Measurements from ENCODE around the gene FAM3A. TPM values are rescaled to one million over a fixed set of nuclear protein-coding genes. Genes with fewer than 3 reads are reported as not detected.

Gene FAM3A
- total RNA-seq, 1 experiment from 2014 or later = 25.0 TPM

GRCh38 chrX:154459832-154460231 is 56.2 kb downstream of the FAM3A start:
- TF ChIP-seq TEAD4 (CRISPR knock-in tag; IDR thresholded peaks at IDR 0.05) = no peak
- TF ChIP-seq ZNF263 (CRISPR knock-in tag; IDR thresholded peaks at IDR 0.05; ENCODE audit: low read depth) = no peak
- TF ChIP-seq TP53 (CRISPR knock-in tag; IDR thresholded peaks at IDR 0.05) = no peak
- TF ChIP-seq ZNF281 (CRISPR knock-in tag; IDR thresholded peaks at IDR 0.05) = no peak
- no peak for TF ChIP-seq ZNF396 (CRISPR knock-in tag; IDR thresholded peaks at IDR 0.05; ENCODE audit: borderline replicate concordance)
- TF ChIP-seq ATF6 (CRISPR knock-in tag; IDR thresholded peaks at IDR 0.05) = no peak
- TF ChIP-seq ZNF671 (CRISPR knock-in tag; IDR thresholded peaks at IDR 0.05) = no peak
- TF ChIP-seq E2F1 (CRISPR knock-in tag; IDR thresholded peaks at IDR 0.05) = no peak
- TF ChIP-seq NR3C1 (CRISPR knock-in tag; conservative IDR thresholded peaks at IDR 0.05; ENCODE audit: low read depth) = no peak
- no peak for TF ChIP-seq NFATC4 (CRISPR knock-in tag; IDR thresholded peaks at IDR 0.05)
- no peak for TF ChIP-seq FOXP4 (CRISPR knock-in tag; IDR thresholded peaks at IDR 0.05)
- no peak for TF ChIP-seq IRF2 (CRISPR knock-in tag; IDR thresholded peaks at IDR 0.05; ENCODE audit: borderline replicate concordance, low read depth)
- no peak for TF ChIP-seq ZMAT4 (CRISPR knock-in tag; IDR thresholded peaks at IDR 0.05)
- TF ChIP-seq KAT7 (CRISPR knock-in tag; IDR thresholded peaks at IDR 0.05; ENCODE audit: borderline replicate concordance) = no peak
- TF ChIP-seq EMX1 (CRISPR knock-in tag; IDR thresholded peaks at IDR 0.05) = no peak
- no peak for TF ChIP-seq USF1 (CRISPR knock-in tag; IDR thresholded peaks at IDR 0.05)
- TF ChIP-seq TEAD1 (CRISPR knock-in tag; IDR thresholded peaks at IDR 0.05) = no peak
- TF ChIP-seq ZNF416 (CRISPR knock-in tag; IDR thresholded peaks at IDR 0.05) = no peak
- no peak for DNase-seq (ENCODE audit: low spot score)
- Mint-ChIP-seq H3K27me3 (ENCODE audit: low read depth) (peaks cover 10% of the 10 kb centered on the region), H3K36me3 (no peaks in the 10 kb centered on the region), H3K27ac (no peak overlapping the region), H3K4me3 (no peak overlapping the region), H3K4me1 (no peaks in the 10 kb centered on the region), H3K9me3 (no peaks in the 10 kb centered on the region)
- POLR2A ChIA-PET = no interaction called here
- ATAC-seq = no peak
- CTCF ChIA-PET = interaction anchor here (0.5 to 3.0 kb wide), 2 partner anchors 37 to 86 kb away, joined by 5 to 11 read pairs; no protein-coding TSS in a partner anchor
